ENCODE measurements around the gene IL3. TPM values are rescaled to one million over a fixed set of nuclear protein-coding genes. Genes with fewer than 3 reads are reported as not detected.
A peak's percentile ranks its signal among the peaks of the same experiment; 100 is the strongest.

The IL3 gene
- total and polyA plus RNA-seq, 9 of the 15 experiments (the other 6 are each of a cell fraction or from before 2014, with no cell fraction given): not detected

GRCh38 chr5:132070460-132071337 is 10.2 kb downstream of the IL3 start (continued):
- TF ChIP-seq PTBP1 (IDR thresholded peaks at IDR 0.05; ENCODE audit: low read depth, low read length) (no peak), SMARCA4 (IDR thresholded peaks at IDR 0.05) (peak; percentile 56; the same call in 1 of the 2 replicates), KAT7 (CRISPR knock-in tag; IDR thresholded peaks at IDR 0.05; ENCODE audit: borderline replicate concordance) (no peak), CBFB (CRISPR knock-in tag; IDR thresholded peaks at IDR 0.05) (no peak), ZNF76 (CRISPR knock-in tag; IDR thresholded peaks at IDR 0.05; ENCODE audit: borderline replicate concordance) (no peak; the same call in 1 of the 2 replicates), VEZF1 (CRISPR knock-in tag; IDR thresholded peaks at IDR 0.05) (peak; percentile 87), ZMIZ1 (IDR thresholded peaks at IDR 0.05; ENCODE audit: low read depth in 2 of 2, low read length in 2 of 2) (no peak), MEIS2 (IDR thresholded peaks at IDR 0.05; ENCODE audit: partially characterized antibody) (no peak), BCL6 (CRISPR knock-in tag; IDR thresholded peaks at IDR 0.05) (0 out of 2 replicates have a peak, but pooled peaks have one; percentile 28), ZFP30 (CRISPR knock-in tag; IDR thresholded peaks at IDR 0.05; ENCODE audit: borderline replicate concordance) (no peak), CTCF (IDR thresholded peaks at IDR 0.05 in 2 of 3, conservative IDR thresholded peaks at IDR 0.05 in 1 of 3; ENCODE audit: insufficient read depth in 2 of 3, low read depth in 1 of 3, low read length in 3 of 3) (no peak), ASH1L (IDR thresholded peaks at IDR 0.05; ENCODE audit: borderline replicate concordance, low read depth, partially characterized antibody) (no peak), ZNF77 (CRISPR knock-in tag; IDR thresholded peaks at IDR 0.05) (no peak), MECOM (CRISPR knock-in tag; IDR thresholded peaks at IDR 0.05) (no peak), KLF16 (IDR thresholded peaks at IDR 0.05) (no peak), ZNF316 (IDR thresholded peaks at IDR 0.05) (peak; percentile 67), ZNF639 (CRISPR knock-in tag; conservative IDR thresholded peaks at IDR 0.05 in 1 of 2, IDR thresholded peaks at IDR 0.05 in 1 of 2) (peak in 1 of 2 experiments; percentile 56; a peak in 1 of 4 replicates), ELF4 (CRISPR knock-in tag; IDR thresholded peaks at IDR 0.05) (no peak), TEAD2 (tag; IDR thresholded peaks at IDR 0.05) (no peak)

Measured in K562 (cell line).